GM12864 (cell line): ENCODE measurements around the gene CCBE1.

Source experiments
- DNase-seq: peaks from one replicate; pipeline ENCODE4 v3.0.0-alpha.2; 2011; ENCODE audit warnings: low read depth
- H3K4me3 ChIP-seq: 2 replicates; pipeline ENCODE4 v1.5.1; 2011; ENCODE audit warnings: mild to moderate bottlenecking, low read depth, low read length, control low read depth
- CTCF ChIP-seq: IDR thresholded peaks from 2 replicates; pipeline ENCODE4 v1.5.1; 2011; ENCODE audit warnings: low read depth, mild to moderate bottlenecking, moderate library complexity, low read length, control low read depth, inconsistent platforms; ENCODE audit errors: missing control alignments

The CCBE1 gene

GRCh38 chr18:59606193-59607077, 90.8 kb downstream of the CCBE1 start:
- no peak for DNase-seq
- TF ChIP-seq CTCF: no peak

GRCh38 chr18:59605633-59606192, 91.5 kb downstream of the CCBE1 start:
- no peak for DNase-seq
- no peak overlapping the region for H3K4me3 ChIP-seq
- TF ChIP-seq CTCF: no peak

More at GRCh38 chr18:59606193-59607077, 90.8 kb downstream of the CCBE1 start:
- no peak overlapping the region for H3K4me3 ChIP-seq

GRCh38 chr18:59604877-59605276, 92.3 kb downstream of the CCBE1 start:
- no peak overlapping the region for H3K4me3 ChIP-seq
- DNase-seq: no peak
- TF ChIP-seq CTCF: no peak

- no peak for DNase-seq
- TF ChIP-seq CTCF: no peak
- H3K4me3 ChIP-seq: no peak overlapping the region
Measured at GRCh38 chr18:59597049-59597448, 100.2 kb downstream of the CCBE1 start.

GRCh38 chr18:59593291-59593717, 103.9 kb downstream of the CCBE1 start:
- no peak for DNase-seq
- TF ChIP-seq CTCF: no peak
- H3K4me3 ChIP-seq: no peak overlapping the region

GRCh38 chr18:59592624-59593023, 104.6 kb downstream of the CCBE1 start:
- no peak for TF ChIP-seq CTCF
- no peak overlapping the region for H3K4me3 ChIP-seq
- DNase-seq: no peak

- no peak for TF ChIP-seq CTCF
- no peak overlapping the region for H3K4me3 ChIP-seq
- no peak for DNase-seq
Measured at GRCh38 chr18:59582395-59582794, 114.8 kb downstream of the CCBE1 start.
